ENCODE results near the gene APOB. TPM values are rescaled to one million over a fixed set of nuclear protein-coding genes. Genes with fewer than 3 reads are reported as not detected.

Gene APOB
- total RNA-seq, 1 donor from 2014 or later, result 0.13 TPM

- Mint-ChIP-seq H3K27ac (no peak overlapping the region), H3K4me1 (peaks cover 32% of the 10 kb centered on the region), H3K9me3 (no peaks in the 10 kb centered on the region), H3K36me3 (no peaks in the 10 kb centered on the region), H3K27me3 (ENCODE audit: low read depth) (no peaks in the 10 kb centered on the region), H3K4me3 (no peak overlapping the region)
- no peak for DNase-seq (ENCODE audit: low spot score in 2 of 2, unreplicated experiment in 2 of 2)
- no peak for TF ChIP-seq CTCF (IDR thresholded peaks at IDR 0.05; ENCODE audit: unreplicated experiment)
These were observed 55.0 kb downstream of the APOB start for GRCh38 chr2:20988905-20989304.

GRCh38 chr2:20986024-20986939, 57.6 kb downstream of the APOB start:
- no peak overlapping the region for H3K4me3 Mint-ChIP-seq
- no peak for TF ChIP-seq CTCF (IDR thresholded peaks at IDR 0.05; ENCODE audit: unreplicated experiment)
- DNase-seq (ENCODE audit: low spot score in 2 of 2, unreplicated experiment in 2 of 2), result no peak
- no peak overlapping the region for H3K27ac Mint-ChIP-seq
- H3K36me3 Mint-ChIP-seq, result no peaks in the 10 kb centered on the region
- H3K27me3 Mint-ChIP-seq (ENCODE audit: low read depth), result peaks cover 2% of the 10 kb centered on the region
- peaks cover 21% of the 10 kb centered on the region for H3K4me1 Mint-ChIP-seq
- no peaks in the 10 kb centered on the region for H3K9me3 Mint-ChIP-seq

- H3K4me1 Mint-ChIP-seq, result peaks cover 15% of the 10 kb centered on the region
These were observed 58.8 kb downstream of the APOB start for GRCh38 chr2:20985062-20985461.

GRCh38 chr2:20984408-20984807, 59.5 kb downstream of the APOB start:
- no peak for DNase-seq (ENCODE audit: low spot score in 2 of 2, unreplicated experiment in 2 of 2)
- H3K27ac Mint-ChIP-seq, result no peak overlapping the region
- H3K4me3 Mint-ChIP-seq, result no peak overlapping the region
- H3K9me3 Mint-ChIP-seq, result no peaks in the 10 kb centered on the region
- peaks cover 14% of the 10 kb centered on the region for H3K4me1 Mint-ChIP-seq
- no peaks in the 10 kb centered on the region for H3K36me3 Mint-ChIP-seq
- TF ChIP-seq CTCF (IDR thresholded peaks at IDR 0.05; ENCODE audit: unreplicated experiment), result no peak
- H3K27me3 Mint-ChIP-seq (ENCODE audit: low read depth), result peaks cover 3% of the 10 kb centered on the region

More at GRCh38 chr2:20985062-20985461, 58.8 kb downstream of the APOB start:
- Mint-ChIP-seq H3K9me3 (no peaks in the 10 kb centered on the region), H3K36me3 (no peaks in the 10 kb centered on the region), H3K27ac (no peak overlapping the region), H3K4me3 (no peak overlapping the region), H3K27me3 (ENCODE audit: low read depth) (peaks cover 3% of the 10 kb centered on the region)
- no peak for TF ChIP-seq CTCF (IDR thresholded peaks at IDR 0.05; ENCODE audit: unreplicated experiment)
- no peak for DNase-seq (ENCODE audit: low spot score in 2 of 2, unreplicated experiment in 2 of 2)

GRCh38 chr2:20983844-20984243, 60.0 kb downstream of the APOB start:
- H3K27me3 Mint-ChIP-seq (ENCODE audit: low read depth), result peaks cover 3% of the 10 kb centered on the region
- H3K4me3 Mint-ChIP-seq, result no peak overlapping the region
- DNase-seq (ENCODE audit: low spot score in 2 of 2, unreplicated experiment in 2 of 2), result no peak
- no peaks in the 10 kb centered on the region for H3K9me3 Mint-ChIP-seq
- no peak for TF ChIP-seq CTCF (IDR thresholded peaks at IDR 0.05; ENCODE audit: unreplicated experiment)
- H3K27ac Mint-ChIP-seq, result no peak overlapping the region
- H3K36me3 Mint-ChIP-seq, result no peaks in the 10 kb centered on the region
- peaks cover 10% of the 10 kb centered on the region for H3K4me1 Mint-ChIP-seq
